A549 (cell line): Measurements from ENCODE around the gene CHAD. TPM values are rescaled to one million over a fixed set of nuclear protein-coding genes. Genes with fewer than 3 reads are reported as not detected.

Source experiments
- ATAC-seq, 2 experiments: fragments of 200-7000 bp in 1 of 2; fragments of >200 bp in 1 of 2; cut with Nextera tagmentation in 1 of 2; cut with Tn5 transposase in 1 of 2; 3 replicates each; pipeline versions ENCODE4 v1.8.0 to v1.9.1; 2018 to 2020; ENCODE audit warnings: mild to moderate bottlenecking in 1 of 2, moderate library complexity in 1 of 2
- CTCF ChIA-PET: fragments of 300-600 bp; sonication (Branson Sonifier 250); formaldehyde crosslinking; extraction: SDS; loops from one replicate; lab custom pipeline; 2021; ENCODE audit warnings: antibody characterized with exemption, inconsistent platforms; lab: Yijun Ruan, JAX
- POLR2A ChIA-PET: fragments of 350-600 bp; formaldehyde crosslinking; extraction: SDS; loops from one replicate; lab custom pipeline; 2021; ENCODE audit warnings: antibody characterized with exemption, inconsistent platforms; lab: Yijun Ruan, JAX
- DNase-seq, 2 experiments: peaks; one replicate each; pipeline versions ENCODE4 v3.0.0 to v3.0.0-alpha.2; 2011 to 2016; ENCODE audit warnings: low read depth in 1 of 2, low spot score in 1 of 2
- FAIRE-seq: peaks from 2 replicates; lab custom pipeline; 2011; peaks lifted over from hg19 to GRCh38; lab: Jason Lieb, UNC
- H3K27ac ChIP-seq, 2 experiments: fragments of >200 bp; sonication (Bioruptor Twin); formaldehyde crosslinking; 3 replicates each; pipeline ENCODE4 v1.5.1; 2016 to 2017
- H3K4me1 ChIP-seq: fragments of >200 bp; sonication (Bioruptor Twin); formaldehyde crosslinking; 3 replicates; pipeline ENCODE4 v1.6.1; 2016
- H3K4me2 ChIP-seq: fragments of >200 bp; sonication (Bioruptor Twin); formaldehyde crosslinking; 3 replicates; pipeline ENCODE4 v1.6.1; 2016
- H3K4me3 ChIP-seq: fragments of >200 bp; sonication (Bioruptor Twin); formaldehyde crosslinking; 3 replicates; pipeline ENCODE4 v1.5.1; 2016
- H3K9me3 ChIP-seq: fragments of >200 bp; sonication (Bioruptor Twin); formaldehyde crosslinking; 3 replicates; pipeline ENCODE4 v1.6.1; 2016
- BHLHE40 ChIP-seq: IDR thresholded peaks from 2 replicates; pipeline ENCODE4 v1.6.1; 2012; ENCODE audit warnings: low read depth, low read length, inconsistent platforms
- EHF ChIP-seq: fragments of 250-450 bp; sonication (Bioruptor Pico); IDR thresholded peaks from 2 replicates; pipeline ENCODE4 v1.5.0; 2020; ENCODE audit warnings: mild to moderate bottlenecking
- EHMT2 ChIP-seq: fragments of 200-600 bp; sonication (generic); IDR thresholded peaks from 2 replicates; pipeline ENCODE4 v1.6.1; 2016; ENCODE audit warnings: antibody characterized with exemption, low read depth, mild to moderate bottlenecking, moderate library complexity
- EP300 ChIP-seq, 2 experiments: fragments of >200 bp; sonication (Bioruptor Twin); formaldehyde crosslinking; IDR thresholded peaks; 2 replicates in 1 of 2; 3 replicates in 1 of 2; pipeline ENCODE4 v1.6.1; 2016 to 2017
- FOSL2 ChIP-seq, 2 experiments: fragments of 450-650 bp in 1 of 2; fragments of >200 bp in 1 of 2; sonication (Bioruptor Twin) in 1 of 2; formaldehyde crosslinking; IDR thresholded peaks; 2 replicates each; pipeline versions ENCODE4 v1.5.0 to v1.6.1; 2016 to 2020; ENCODE audit warnings: mild to moderate bottlenecking in 1 of 2, moderate library complexity in 1 of 2
- HOXB13 ChIP-seq: fragments of 250-450 bp; sonication (Bioruptor Pico); IDR thresholded peaks from 2 replicates; pipeline ENCODE4 v1.5.0; 2020; ENCODE audit warnings: low read depth, mild to moderate bottlenecking, moderate library complexity
- MAFK ChIP-seq: fragments of 450-650 bp; IDR thresholded peaks from 2 replicates; pipeline ENCODE4 v1.6.1; 2014; ENCODE audit not compliant: partially characterized antibody
- MYC ChIP-seq: IDR thresholded peaks from 2 replicates; pipeline ENCODE4 v1.6.1; 2012; ENCODE audit warnings: mild to moderate bottlenecking, inconsistent platforms, low read length, improper control_type of control experiment, borderline replicate concordance
- POLR2AphosphoS2 ChIP-seq: conservative IDR thresholded peaks from 2 replicates; pipeline ENCODE4 v1.6.1; 2012; ENCODE audit warnings: low read length, improper control_type of control experiment, inconsistent platforms
- RAD21 ChIP-seq, 2 experiments: fragments of >200 bp in 1 of 2; sonication (Bioruptor Twin) in 1 of 2; formaldehyde crosslinking in 1 of 2; IDR thresholded peaks in 1 of 2; conservative IDR thresholded peaks in 1 of 2; 2 replicates in 1 of 2; 3 replicates in 1 of 2; pipeline ENCODE4 v1.6.1; 2012 to 2018; ENCODE audit warnings: inconsistent platforms in 1 of 2
- RCOR1 ChIP-seq: fragments of 150-350 bp; IDR thresholded peaks from 2 replicates; pipeline ENCODE4 v1.6.1; 2014; ENCODE audit warnings: antibody characterized with exemption, low read length, low read depth
- RNF2 ChIP-seq: fragments of 200-600 bp; sonication (generic); IDR thresholded peaks from 2 replicates; pipeline ENCODE4 v1.6.1; 2016; ENCODE audit warnings: low read depth, mild to moderate bottlenecking, antibody characterized with exemption, moderate library complexity, borderline replicate concordance
- SMC3 ChIP-seq: fragments of >200 bp; sonication (Bioruptor Twin); formaldehyde crosslinking; IDR thresholded peaks from 3 replicates; pipeline ENCODE4 v1.6.1; 2018; ENCODE audit warnings: inconsistent platforms
- SREBF2 ChIP-seq: fragments of 450-650 bp; IDR thresholded peaks from 2 replicates; pipeline ENCODE4 v1.6.1; 2014; ENCODE audit warnings: mild to moderate bottlenecking, moderate library complexity
- TFCP2L1 ChIP-seq: fragments of 250-450 bp; sonication (Bioruptor Pico); IDR thresholded peaks from 2 replicates; pipeline ENCODE4 v1.5.0; 2021; ENCODE audit warnings: mild to moderate bottlenecking
- ZC3H11A ChIP-seq: fragments of 450-650 bp; IDR thresholded peaks from 2 replicates; pipeline ENCODE4 v1.6.1; 2014; ENCODE audit warnings: antibody characterized with exemption, mild to moderate bottlenecking
- WGBS: methylation state at CpG from one replicate; pipeline ENCODE4 v1.1.6; 2017; ENCODE audit errors: missing lambda C conversion rate; 5-methylcytosine and 5-hydroxymethylcytosine counted together
- polyA plus RNA-seq, 4 experiments: library from polyadenylated mRNA; depleted of rRNA in 3 of 4; stranded (reverse); fragments of >200 nt; fragmentation: RNase III in 1 of 4; extraction: RNeasy Plus Mini Kit Qiagen cat#74134 plus additional on column Dnase treatment in 1 of 4; gene quantifications; 2 replicates in 3 of 4; 3 replicates in 1 of 4; pipeline ENCODE4 v1.2.3, GENCODE V29; 2011 to 2017
- TF ChIP-seq, protein P1 (sequence below): fragments of >200 bp; sonication (Bioruptor Twin); formaldehyde crosslinking; IDR thresholded peaks from 2 replicates; pipeline ENCODE4 v1.6.1; 2016
- TF ChIP-seq, protein P2 (sequence below): fragments of >200 bp; sonication (Bioruptor Twin); formaldehyde crosslinking; IDR thresholded peaks from 3 replicates; pipeline ENCODE4 v1.5.1; 2016
- TF ChIP-seq, protein P3 (sequence below): fragments of 150-350 bp; IDR thresholded peaks from 2 replicates; pipeline ENCODE4 v1.6.1; 2014; ENCODE audit warnings: low read depth, mild to moderate bottlenecking, low read length
- TF ChIP-seq, protein P4 (sequence below): IDR thresholded peaks from 2 replicates; pipeline ENCODE4 v1.6.1; 2012
- TF ChIP-seq, protein P5 (sequence below): IDR thresholded peaks from 2 replicates; pipeline ENCODE4 v1.6.1; 2012; ENCODE audit warnings: low read depth, borderline replicate concordance
- TF ChIP-seq, protein P6 (sequence below): IDR thresholded peaks from 2 replicates; pipeline ENCODE4 v1.6.1; 2012

CHAD gene
- polyA plus RNA-seq, 2 of the 4 experiments (the other 2 are of a cell fraction), result not detected

DNA sequence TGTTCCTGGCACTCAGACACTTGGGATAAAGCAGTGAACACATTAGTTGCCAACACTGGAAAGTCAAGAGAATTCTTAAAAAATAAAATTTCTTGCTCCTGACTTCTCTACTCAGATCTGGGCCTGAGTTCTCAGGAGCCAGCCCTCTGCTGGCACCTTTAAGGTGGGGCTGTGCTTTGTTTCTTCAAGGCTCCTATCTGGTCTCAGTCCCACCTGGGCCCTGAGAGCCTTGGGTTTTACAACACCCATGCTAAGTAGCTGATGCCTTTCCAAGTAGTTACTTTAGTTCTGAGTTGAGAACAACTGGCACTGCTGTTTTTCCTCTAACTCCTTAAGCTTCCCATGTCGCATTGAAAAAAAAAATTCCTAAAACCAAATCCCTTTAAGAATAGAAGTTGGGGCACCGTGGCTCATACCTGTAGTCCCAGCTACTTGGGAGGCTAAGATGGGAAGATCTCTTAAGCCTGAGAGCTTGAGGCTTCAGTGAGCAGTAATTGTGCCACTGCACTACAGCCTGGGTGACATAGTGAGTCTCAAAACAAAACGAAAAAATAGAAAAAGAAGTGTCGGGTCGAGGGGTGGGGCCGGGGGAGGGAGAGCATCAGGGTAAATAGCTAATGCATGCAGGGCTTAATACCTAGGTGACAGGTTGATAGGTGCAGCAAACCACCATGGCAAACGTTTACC, 16.6 kb downstream of the CHAD start:
- FAIRE-seq (no peak), DNase-seq (no peak), ATAC-seq (no peak)
- Histone ChIP-seq H3K4me2 (no peak overlapping the region), H3K9me3 (no peaks in the 10 kb centered on the region), H3K27ac (no peak overlapping the region), H3K4me3 (no peak overlapping the region)
- POLR2A ChIA-PET, result no interaction called here
- WGBS, result 53% methylated on average over 7 of the region's 7 CpGs
- TF ChIP-seq SREBF2, result no peak
- TF ChIP-seq RNF2, result no peak
- TF ChIP-seq, protein P1, sequence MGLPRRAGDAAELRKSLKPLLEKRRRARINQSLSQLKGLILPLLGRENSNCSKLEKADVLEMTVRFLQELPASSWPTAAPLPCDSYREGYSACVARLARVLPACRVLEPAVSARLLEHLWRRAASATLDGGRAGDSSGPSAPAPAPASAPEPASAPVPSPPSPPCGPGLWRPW, result no peak
- TF ChIP-seq EP300 (IDR thresholded peaks at IDR 0.05), result no peak
- TF ChIP-seq, protein P2, sequence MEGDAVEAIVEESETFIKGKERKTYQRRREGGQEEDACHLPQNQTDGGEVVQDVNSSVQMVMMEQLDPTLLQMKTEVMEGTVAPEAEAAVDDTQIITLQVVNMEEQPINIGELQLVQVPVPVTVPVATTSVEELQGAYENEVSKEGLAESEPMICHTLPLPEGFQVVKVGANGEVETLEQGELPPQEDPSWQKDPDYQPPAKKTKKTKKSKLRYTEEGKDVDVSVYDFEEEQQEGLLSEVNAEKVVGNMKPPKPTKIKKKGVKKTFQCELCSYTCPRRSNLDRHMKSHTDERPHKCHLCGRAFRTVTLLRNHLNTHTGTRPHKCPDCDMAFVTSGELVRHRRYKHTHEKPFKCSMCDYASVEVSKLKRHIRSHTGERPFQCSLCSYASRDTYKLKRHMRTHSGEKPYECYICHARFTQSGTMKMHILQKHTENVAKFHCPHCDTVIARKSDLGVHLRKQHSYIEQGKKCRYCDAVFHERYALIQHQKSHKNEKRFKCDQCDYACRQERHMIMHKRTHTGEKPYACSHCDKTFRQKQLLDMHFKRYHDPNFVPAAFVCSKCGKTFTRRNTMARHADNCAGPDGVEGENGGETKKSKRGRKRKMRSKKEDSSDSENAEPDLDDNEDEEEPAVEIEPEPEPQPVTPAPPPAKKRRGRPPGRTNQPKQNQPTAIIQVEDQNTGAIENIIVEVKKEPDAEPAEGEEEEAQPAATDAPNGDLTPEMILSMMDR, result no peak
- no peak for TF ChIP-seq RAD21 (conservative IDR thresholded peaks at IDR 0.05 in 1 of 2, IDR thresholded peaks at IDR 0.05 in 1 of 2)
- TF ChIP-seq SMC3, result no peak
- TF ChIP-seq MAFK, result no peak
- TF ChIP-seq, protein P3, sequence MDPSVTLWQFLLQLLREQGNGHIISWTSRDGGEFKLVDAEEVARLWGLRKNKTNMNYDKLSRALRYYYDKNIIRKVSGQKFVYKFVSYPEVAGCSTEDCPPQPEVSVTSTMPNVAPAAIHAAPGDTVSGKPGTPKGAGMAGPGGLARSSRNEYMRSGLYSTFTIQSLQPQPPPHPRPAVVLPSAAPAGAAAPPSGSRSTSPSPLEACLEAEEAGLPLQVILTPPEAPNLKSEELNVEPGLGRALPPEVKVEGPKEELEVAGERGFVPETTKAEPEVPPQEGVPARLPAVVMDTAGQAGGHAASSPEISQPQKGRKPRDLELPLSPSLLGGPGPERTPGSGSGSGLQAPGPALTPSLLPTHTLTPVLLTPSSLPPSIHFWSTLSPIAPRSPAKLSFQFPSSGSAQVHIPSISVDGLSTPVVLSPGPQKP, result no peak
- no peak for TF ChIP-seq EHMT2
- TF ChIP-seq MYC, result no peak
- no peak for TF ChIP-seq FOSL2 (IDR thresholded peaks at IDR 0.05)
- TF ChIP-seq FOSL2 (CRISPR knock-in tag; IDR thresholded peaks at IDR 0.05), result no peak
- no peak for TF ChIP-seq ZC3H11A
- TF ChIP-seq BHLHE40, result no peak
- TF ChIP-seq, all 56 proteins: peak for 0
- H3K4me1 ChIP-seq, result peaks cover 9% of the 10 kb centered on the region; the same call in 1 of the 3 replicates
- CTCF ChIA-PET, result interaction anchor here (1.3 to 19.6 kb wide), 2 partner anchors 21 to 23 kb away, joined by 3 to 238 read pairs; partner anchors contain the start of gene RSAD1

DNA sequence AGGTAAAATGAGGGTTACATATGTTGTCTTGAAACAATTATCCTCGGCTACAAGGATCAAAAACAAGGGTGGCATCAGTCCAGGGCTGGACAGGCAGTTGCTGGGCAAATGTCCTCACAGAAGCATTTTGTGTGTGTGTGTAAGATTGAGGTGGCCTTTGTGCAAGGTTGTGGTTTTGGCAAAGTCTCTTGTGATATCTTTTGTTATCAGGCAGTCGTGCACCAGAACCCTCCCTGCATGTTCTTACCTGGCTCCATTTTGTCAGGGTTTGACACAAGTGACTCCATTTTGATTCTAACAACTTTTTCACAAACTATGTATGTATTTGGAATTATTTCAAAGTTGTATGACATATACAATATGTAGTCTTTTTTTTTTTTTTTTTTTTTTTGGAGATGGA, 20.0 kb downstream of the CHAD start:
- ATAC-seq (no peak), FAIRE-seq (no peak), DNase-seq (no peak)
- CTCF ChIA-PET, result interaction anchor here (1.0 to 2.3 kb wide), 4 partner anchors 11 to 51 kb away, joined by 3 to 7 read pairs (median 3); partner anchors contain the start of genes ACSF2 and LRRC59
- peaks cover 9% of the 10 kb centered on the region; the same call in 1 of the 3 replicates for H3K4me1 ChIP-seq
- WGBS, result 87% methylated on average over 2 of the region's 2 CpGs
- no peak overlapping the region for H3K4me3 ChIP-seq
- H3K9me3 ChIP-seq, result no peaks in the 10 kb centered on the region
- no peak overlapping the region for H3K4me2 ChIP-seq
- POLR2A ChIA-PET, result no interaction called here
- no peak for TF ChIP-seq RAD21 (conservative IDR thresholded peaks at IDR 0.05 in 1 of 2, IDR thresholded peaks at IDR 0.05 in 1 of 2)
- TF ChIP-seq, protein P4, sequence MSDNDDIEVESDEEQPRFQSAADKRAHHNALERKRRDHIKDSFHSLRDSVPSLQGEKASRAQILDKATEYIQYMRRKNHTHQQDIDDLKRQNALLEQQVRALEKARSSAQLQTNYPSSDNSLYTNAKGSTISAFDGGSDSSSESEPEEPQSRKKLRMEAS, result no peak
- TF ChIP-seq POLR2AphosphoS2, result no peak
- TF ChIP-seq, protein P5, sequence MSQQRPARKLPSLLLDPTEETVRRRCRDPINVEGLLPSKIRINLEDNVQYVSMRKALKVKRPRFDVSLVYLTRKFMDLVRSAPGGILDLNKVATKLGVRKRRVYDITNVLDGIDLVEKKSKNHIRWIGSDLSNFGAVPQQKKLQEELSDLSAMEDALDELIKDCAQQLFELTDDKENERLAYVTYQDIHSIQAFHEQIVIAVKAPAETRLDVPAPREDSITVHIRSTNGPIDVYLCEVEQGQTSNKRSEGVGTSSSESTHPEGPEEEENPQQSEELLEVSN, result no peak
- TF ChIP-seq HOXB13 (CRISPR knock-in tag), result no peak
- no peak for TF ChIP-seq RCOR1
- no peak for TF ChIP-seq TFCP2L1 (CRISPR knock-in tag)
- TF ChIP-seq, protein P6, sequence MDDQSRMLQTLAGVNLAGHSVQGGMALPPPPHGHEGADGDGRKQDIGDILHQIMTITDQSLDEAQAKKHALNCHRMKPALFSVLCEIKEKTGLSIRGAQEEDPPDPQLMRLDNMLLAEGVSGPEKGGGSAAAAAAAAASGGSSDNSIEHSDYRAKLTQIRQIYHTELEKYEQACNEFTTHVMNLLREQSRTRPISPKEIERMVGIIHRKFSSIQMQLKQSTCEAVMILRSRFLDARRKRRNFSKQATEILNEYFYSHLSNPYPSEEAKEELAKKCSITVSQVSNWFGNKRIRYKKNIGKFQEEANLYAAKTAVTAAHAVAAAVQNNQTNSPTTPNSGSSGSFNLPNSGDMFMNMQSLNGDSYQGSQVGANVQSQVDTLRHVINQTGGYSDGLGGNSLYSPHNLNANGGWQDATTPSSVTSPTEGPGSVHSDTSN, result no peak
- TF ChIP-seq EHF, result no peak
- H3K27ac ChIP-seq, result no peak overlapping the region
